Activated T-helper 1 cell treated with anti-CD3 and anti-CD28 coated beads, Interleukin-12 subunit alpha, Interleukin-12 subunit beta, Interleukin-2, Interleukin-4 antibody, amounts not matched to agents 30 ng/mL and 10 ng/mL and 1 ng/mL, durations not matched to agents 14 hours and 24 hours and 36 hours (primary cell): ENCODE measurements around the gene CCL19. TPM values are rescaled to one million over a fixed set of nuclear protein-coding genes. Genes with fewer than 3 reads are reported as not detected.

ENCODE experiments used
- total RNA-seq: library from RNA; stranded (reverse); gene quantifications from 2 replicates; pipeline ENCODE4 v1.2.3, GENCODE V29; 2022

The CCL19 gene
- total RNA-seq, 1 donor from 2014 or later: not detected

Other genes starting within 250 kb of the CCL19 start
- 14.7 and 16.5 TPM in 2 replicates for gene FAM219A, start 232.7 kb downstream of the CCL19 start, total RNA-seq
- not detected in 2 replicates for gene DNAI1, start 232.5 kb downstream of the CCL19 start, total RNA-seq
- gene ENHO, start 168.3 kb downstream of the CCL19 start, total RNA-seq: not detected in 2 replicates
- not detected in 2 replicates for gene CNTFR, start 101.6 kb downstream of the CCL19 start, total RNA-seq
- gene RPP25L, start 79.2 kb downstream of the CCL19 start, total RNA-seq: 37.5 and 40.2 TPM in 2 replicates
- gene DCTN3, start 70.8 kb downstream of the CCL19 start, total RNA-seq: 59.3 and 62.2 TPM in 2 replicates
- gene ARID3C, start 62.2 kb downstream of the CCL19 start, total RNA-seq: 0.23 TPM in 1 of 2 replicates, not detected in the other
- gene SIGMAR1, start 53.5 kb downstream of the CCL19 start, total RNA-seq: 128 and 130 TPM in 2 replicates
- gene GALT, start 44.6 kb downstream of the CCL19 start, total RNA-seq: 72.0 and 73.7 TPM in 2 replicates
- 29.9 and 30.3 TPM in 2 replicates for gene IL11RA, start 39.1 kb downstream of the CCL19 start, total RNA-seq
- 0.62 TPM in 1 of 2 replicates, not detected in the other for gene CCL27, start 28.6 kb downstream of the CCL19 start, total RNA-seq
- gene CCL21, start 18.9 kb upstream of the CCL19 start, total RNA-seq: not detected in 2 replicates